RWPE2 (cell line): ENCODE results near the gene PTK6.

Experiments
- ATAC-seq: fragments of 200-7000 bp; cut with Tn5 transposase; 3 replicates; pipeline ENCODE4 v1.9.1; 2021; ENCODE audit warnings: low read depth
- DNase-seq: peaks from one replicate; pipeline ENCODE4 v3.0.0-alpha.2; 2020; ENCODE audit warnings: low spot score
- H3K27ac ChIP-seq: fragments of 450-650 bp; 2 replicates; pipeline ENCODE4 v1.5.1; 2017; ENCODE audit warnings: mild to moderate bottlenecking; ENCODE audit not compliant: poor library complexity, severe bottlenecking
- H3K27me3 ChIP-seq: fragments of 250-450 bp; sonication (Bioruptor Pico); 2 replicates; pipeline ENCODE4 v1.5.1; 2021; ENCODE audit warnings: mild to moderate bottlenecking, moderate library complexity; ENCODE audit not compliant: insufficient read depth, poor library complexity, severe bottlenecking
- H3K36me3 ChIP-seq: fragments of 250-450 bp; sonication (Bioruptor Pico); 2 replicates; pipeline ENCODE4 v1.5.1; 2020; ENCODE audit warnings: low read depth, mild to moderate bottlenecking, moderate library complexity
- H3K4me1 ChIP-seq: fragments of 250-450 bp; sonication (Bioruptor Pico); 2 replicates; pipeline ENCODE4 v1.5.1; 2021; ENCODE audit warnings: mild to moderate bottlenecking, moderate library complexity; ENCODE audit not compliant: insufficient read depth, poor library complexity, severe bottlenecking
- H3K4me3 ChIP-seq: fragments of 250-450 bp; sonication (Bioruptor Pico); 2 replicates; pipeline ENCODE4 v1.5.1; 2021; ENCODE audit warnings: mild to moderate bottlenecking, moderate library complexity; ENCODE audit not compliant: severe bottlenecking
- H3K9me3 ChIP-seq: fragments of 250-450 bp; sonication (Bioruptor Pico); 2 replicates; pipeline ENCODE4 v1.5.1; 2021; ENCODE audit warnings: mild to moderate bottlenecking, moderate library complexity; ENCODE audit not compliant: severe bottlenecking
- CTCF ChIP-seq: fragments of 450-650 bp; IDR thresholded peaks from one replicate; pipeline ENCODE4 v1.5.1; 2017; ENCODE audit warnings: mild to moderate bottlenecking, moderate library complexity; ENCODE audit not compliant: poor library complexity, severe bottlenecking

PTK6 gene

GRCh38 chr20:63566395-63567135, 29.4 kb upstream of the PTK6 start:
- H3K4me1 ChIP-seq, result no peaks in the 10 kb centered on the region
- no peak overlapping the region for H3K27ac ChIP-seq
- peak; percentile 88 for DNase-seq
- no peak; the same call in 2 of the 3 replicates for ATAC-seq
- H3K36me3 ChIP-seq, result peaks cover 37% of the 10 kb centered on the region
- H3K27me3 ChIP-seq, result no peaks in the 10 kb centered on the region
- TF ChIP-seq CTCF, result no peak
- H3K9me3 ChIP-seq, result no peaks in the 10 kb centered on the region
- no peak overlapping the region for H3K4me3 ChIP-seq

- no peak for TF ChIP-seq CTCF
- Histone ChIP-seq H3K27ac (no peak overlapping the region), H3K4me3 (no peak overlapping the region), H3K27me3 (no peaks in the 10 kb centered on the region), H3K4me1 (no peaks in the 10 kb centered on the region), H3K9me3 (no peaks in the 10 kb centered on the region), H3K36me3 (peaks cover 44% of the 10 kb centered on the region)
- ATAC-seq (no peak), DNase-seq (peak; percentile 88)
Observed at GRCh38 chr20:63565699-63566335, 28.6 kb upstream of the PTK6 start.

GRCh38 chr20:63565021-63565698, 28.0 kb upstream of the PTK6 start:
- H3K4me3 ChIP-seq, result no peak overlapping the region
- no peak for TF ChIP-seq CTCF
- no peaks in the 10 kb centered on the region for H3K27me3 ChIP-seq
- ATAC-seq (no peak), DNase-seq (peak; percentile 88)
- peaks cover 51% of the 10 kb centered on the region for H3K36me3 ChIP-seq
- no peaks in the 10 kb centered on the region for H3K9me3 ChIP-seq
- H3K27ac ChIP-seq, result no peak overlapping the region
- H3K4me1 ChIP-seq, result no peaks in the 10 kb centered on the region

DNA sequence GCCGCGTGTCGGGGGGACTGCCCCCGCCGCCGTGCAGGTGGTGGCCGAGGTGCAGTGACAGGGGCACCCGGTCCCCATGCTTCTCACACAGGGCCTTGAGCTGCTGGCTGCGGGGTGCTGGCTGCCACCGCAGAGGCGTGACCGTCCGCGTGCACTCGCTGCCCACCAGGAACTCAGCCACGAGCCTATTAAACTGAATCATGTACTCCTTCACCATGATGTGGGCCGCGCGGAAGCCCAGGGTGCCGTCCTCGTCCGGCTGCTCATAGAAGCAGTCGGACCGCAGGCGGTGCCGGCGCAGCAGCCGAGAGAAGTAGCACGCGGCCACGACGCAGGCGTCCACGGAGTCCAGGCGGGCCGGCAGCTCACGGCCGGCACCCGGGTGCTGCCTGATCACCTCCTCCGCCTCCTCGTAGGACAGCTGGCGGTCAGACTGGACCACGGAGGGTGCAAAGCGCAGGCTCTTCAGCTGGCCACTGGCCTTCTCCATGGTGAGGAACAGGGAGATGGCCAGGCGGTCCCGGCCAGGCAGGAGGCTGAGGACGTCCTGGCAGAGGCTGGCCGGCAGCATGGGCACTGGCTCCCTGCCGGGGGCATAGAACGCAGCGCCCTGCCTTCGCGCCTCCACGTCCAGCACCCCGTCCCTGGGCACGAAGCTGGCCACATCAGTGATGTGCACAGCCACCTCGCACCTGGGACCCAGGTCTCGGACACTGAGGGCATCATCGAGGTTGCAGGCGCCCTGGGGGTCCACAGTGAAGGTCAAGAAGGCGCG, 27.0 kb upstream of the PTK6 start:
- no peaks in the 10 kb centered on the region for H3K27me3 ChIP-seq
- peaks cover 56% of the 10 kb centered on the region for H3K36me3 ChIP-seq
- no peaks in the 10 kb centered on the region for H3K9me3 ChIP-seq
- ATAC-seq (no peak), DNase-seq (peak; percentile 88)
- TF ChIP-seq CTCF, result no peak
- H3K27ac ChIP-seq, result no peak overlapping the region
- no peak overlapping the region for H3K4me3 ChIP-seq
- H3K4me1 ChIP-seq, result no peaks in the 10 kb centered on the region
